HG03520 (cell line): Measurements from ENCODE around the gene LZTS3.
"Not testable (repeated sequence)": the region's sequence is repeated elsewhere in the genome, so short reads cannot be mapped to it uniquely, and the experiment has no call there.

Experiments used
- ATAC-seq: cut with Tn5 transposase; IDR thresholded peaks from one replicate; pipeline ENCODE4 v1.9.1; 2021; ENCODE audit warnings: mild to moderate bottlenecking, moderate library complexity; ENCODE audit not compliant: unreplicated experiment

Gene LZTS3

DNA sequence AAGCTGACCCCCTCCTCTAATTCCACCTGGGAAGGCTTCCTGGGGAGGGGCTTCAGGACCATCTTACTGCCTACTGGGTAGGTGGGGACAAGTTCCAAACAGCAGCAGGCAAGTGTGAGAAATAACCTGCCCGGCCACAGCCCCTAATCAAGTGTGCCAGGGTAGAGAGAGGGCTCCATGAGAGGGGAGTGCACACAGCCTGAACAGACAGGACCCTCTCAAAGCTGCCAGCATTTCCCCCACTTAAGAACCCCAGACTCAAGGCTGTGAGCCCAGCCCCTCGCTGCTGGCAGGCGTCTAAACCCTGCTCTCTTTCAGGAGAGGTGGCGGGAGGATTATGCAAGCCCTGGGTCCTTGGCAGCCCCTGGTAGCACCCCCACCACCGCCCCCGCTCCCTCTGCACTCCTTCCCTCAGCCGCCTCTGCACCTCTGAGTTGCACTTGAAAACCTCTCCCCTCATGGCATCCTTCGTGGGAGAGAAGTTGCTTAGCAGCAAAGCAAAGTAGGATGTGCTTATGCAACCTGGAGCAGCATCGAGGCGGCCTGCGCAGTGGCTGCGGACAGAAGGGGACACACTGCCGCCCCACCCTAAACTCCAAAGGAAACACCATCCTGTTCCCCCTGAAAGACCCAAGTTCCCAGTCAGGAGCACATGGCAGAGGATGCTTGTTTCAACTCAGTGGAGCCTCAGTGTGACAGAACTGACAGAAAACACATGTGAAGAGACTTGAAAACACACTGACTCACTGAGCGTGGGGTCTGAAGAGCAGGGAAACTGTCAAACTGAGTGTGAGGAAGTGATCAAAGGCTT lies 20.7 kb upstream of the LZTS3 start:
- ATAC-seq, result no peak

DNA sequence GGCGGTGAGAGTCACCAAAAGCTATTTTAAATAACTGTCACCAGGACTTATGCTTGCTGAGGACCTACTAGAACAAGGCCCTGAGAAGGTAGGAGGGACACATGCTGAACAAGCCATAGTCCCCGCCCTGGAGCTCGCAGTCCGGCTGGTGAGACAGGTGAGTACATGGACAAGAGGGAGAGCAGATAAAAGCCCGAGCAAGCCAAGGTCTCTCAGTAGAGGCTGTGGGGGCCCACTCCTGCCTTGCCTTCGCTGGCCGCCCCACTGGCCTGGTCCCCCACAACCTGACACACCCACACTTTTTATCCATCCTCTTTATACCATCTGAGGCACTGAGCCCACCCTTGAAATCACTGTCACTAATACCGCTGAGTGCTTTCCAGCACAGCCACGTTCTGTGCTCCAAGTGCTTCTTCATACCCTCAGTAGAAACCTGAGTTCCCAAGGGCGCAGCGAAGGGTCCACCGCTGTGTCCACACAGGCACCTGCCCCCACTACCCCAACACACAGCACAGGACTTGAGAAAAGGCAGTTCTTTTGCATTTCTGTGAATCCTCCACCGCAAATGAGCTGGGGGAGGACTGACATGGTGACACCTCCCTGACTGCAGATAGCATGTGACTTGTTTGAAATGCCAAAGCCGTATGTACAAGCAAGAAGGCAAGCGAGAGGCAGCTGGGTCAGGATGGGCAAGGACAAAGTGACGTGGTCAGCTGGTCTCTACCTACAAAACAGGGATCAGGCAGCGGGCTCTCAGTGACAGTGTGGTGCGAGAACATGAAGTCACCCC lies 19.1 kb upstream of the LZTS3 start:
- ATAC-seq, result no peak

DNA sequence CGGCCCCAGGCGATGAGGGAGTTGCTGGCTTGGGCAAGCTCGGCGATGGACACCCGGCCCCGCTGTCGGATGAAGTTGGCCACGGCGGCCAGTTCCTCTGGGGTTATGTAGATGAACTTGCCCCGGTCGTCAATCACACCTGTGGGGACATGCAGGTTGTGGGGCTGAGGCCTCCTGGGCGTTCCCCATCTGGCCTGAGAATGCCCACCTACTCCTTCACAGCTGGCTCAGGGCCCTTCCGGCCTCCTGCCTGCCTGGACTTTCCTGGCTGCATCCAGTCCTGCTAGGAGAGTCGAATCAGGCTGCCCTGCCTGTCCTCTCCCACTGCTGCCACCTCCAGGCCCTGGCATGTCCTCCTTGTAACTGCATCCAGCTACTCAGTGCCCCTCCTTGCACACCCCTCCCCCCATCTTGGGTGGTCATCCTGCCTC lies 17.3 kb upstream of the LZTS3 start:
- no peak for ATAC-seq

DNA sequence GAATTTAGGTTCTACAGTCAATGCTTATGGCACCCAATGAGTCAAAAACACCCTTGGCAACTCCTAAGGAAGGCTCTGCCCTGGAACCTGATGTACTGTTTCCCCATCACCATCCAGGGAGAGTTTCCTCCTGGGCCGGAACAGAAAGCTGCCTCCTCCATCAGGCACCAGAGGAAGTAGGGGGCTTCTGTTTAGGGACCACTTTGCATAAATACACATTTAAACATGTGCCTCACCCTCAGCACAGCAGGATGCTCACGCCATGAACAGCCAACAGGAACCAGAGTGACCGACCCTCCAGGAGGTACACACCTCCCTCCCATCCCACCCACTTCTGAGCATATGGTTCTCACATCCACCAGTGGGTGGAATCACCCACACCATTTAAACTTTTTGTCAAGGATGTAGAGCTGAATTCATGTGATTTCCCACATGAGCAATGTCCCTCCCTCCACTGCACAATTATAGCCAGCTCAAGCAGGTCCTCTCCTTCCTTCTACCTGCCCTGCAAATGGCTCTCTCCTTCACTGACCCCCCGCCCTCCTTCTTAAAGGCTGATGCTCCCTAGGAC lies 16.3 kb upstream of the LZTS3 start:
- ATAC-seq, result no peak

DNA sequence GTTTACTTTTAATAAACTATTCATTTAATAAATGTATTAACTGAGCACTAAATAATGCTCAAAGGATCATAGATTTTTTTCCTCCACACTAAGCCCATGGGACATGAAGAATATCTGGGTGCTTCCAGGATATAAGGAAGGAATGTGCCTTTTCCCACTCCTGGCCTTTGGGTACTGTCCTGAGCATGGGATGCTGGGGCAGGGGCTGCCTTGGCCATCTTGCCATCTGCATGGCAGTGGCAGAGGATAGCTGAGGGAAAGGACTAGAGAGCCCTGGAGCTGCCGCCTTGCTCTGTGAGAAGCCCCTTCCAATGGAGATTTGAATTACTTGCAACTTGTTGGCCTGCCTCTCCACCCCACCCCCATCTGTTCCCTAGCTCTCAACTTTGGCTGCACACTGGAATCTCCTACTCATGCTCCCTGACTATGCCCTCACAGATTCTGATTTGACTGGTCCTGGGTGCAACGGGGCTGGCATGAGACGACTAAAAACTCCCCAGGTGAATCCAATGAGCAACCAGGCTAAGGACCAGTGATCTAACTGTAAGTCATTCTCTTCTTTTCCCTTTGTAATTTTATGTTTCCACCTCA lies 15.6 kb upstream of the LZTS3 start:
- ATAC-seq, result no peak

DNA sequence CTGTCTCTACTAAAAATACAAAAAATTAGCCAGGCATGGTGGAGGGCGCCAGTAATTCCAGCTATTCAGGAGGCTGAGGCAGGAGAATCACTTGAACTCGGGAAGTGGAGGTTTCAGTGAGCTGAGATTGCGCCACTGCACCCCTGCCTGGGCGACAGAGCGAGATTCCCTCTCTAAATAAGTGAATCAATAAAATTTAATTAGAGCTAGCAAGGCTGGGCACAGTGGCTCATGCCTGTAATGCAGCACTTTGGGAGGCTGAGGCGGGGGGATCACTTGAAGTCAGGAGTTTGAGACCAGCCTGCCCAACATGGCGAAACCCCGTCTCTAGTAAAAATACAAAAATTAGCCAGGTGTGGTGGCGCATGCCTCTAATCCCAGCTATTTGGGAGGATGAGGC lies 14.5 kb upstream of the LZTS3 start:
- not testable (repeated sequence) for ATAC-seq

DNA sequence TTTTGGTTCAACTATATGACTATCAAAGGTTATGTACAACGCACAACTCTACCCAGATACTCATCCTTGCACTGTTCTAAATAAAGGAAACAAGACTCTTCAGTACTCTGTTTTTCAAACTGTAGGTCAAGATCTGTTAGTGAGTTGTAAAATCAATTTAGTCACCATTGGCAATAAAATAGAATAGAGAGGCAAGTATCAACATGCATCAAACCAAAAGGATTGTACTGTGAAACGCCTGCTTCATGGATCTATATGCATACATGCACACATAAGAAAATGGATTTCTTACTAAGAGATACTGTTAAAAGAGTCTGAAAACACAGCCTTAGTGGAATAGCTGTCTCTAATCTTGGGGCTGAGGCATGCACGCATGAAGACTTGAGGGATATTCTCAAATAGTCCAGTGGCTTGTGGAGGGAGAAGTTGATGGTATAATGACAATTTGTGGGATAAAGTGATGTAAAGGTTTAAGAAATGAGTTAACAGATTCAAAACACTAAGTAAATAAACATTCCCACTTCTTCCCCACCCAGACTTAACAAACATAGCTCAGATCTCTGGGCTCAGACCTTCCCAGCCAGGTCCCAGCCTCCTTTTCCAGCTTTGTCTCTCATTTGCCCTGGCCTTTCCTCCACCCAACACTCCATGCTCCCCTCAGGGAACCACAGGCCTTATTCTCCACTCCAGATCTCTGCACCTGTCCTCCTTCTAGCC lies 10.7 kb upstream of the LZTS3 start:
- no peak for ATAC-seq

DNA sequence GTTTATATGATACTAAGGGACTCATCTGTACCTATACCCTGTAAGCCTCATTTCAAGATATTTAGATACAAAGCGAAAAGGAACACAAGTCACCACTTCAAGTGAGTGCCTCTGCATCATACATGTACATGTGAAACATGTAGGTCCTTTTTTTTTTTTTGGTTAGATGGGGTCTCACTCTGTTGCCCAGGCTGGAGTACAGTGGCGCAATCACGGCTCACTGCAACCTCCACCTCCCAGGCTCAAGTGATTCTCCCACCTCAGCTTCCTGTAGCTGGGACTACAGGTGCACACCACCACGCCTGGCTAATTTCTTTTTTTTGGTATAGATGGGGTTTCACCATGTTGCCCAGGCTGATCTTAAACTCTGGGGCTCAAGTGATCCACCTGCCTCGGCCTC lies 9.1 kb upstream of the LZTS3 start:
- not testable (repeated sequence) for ATAC-seq

DNA sequence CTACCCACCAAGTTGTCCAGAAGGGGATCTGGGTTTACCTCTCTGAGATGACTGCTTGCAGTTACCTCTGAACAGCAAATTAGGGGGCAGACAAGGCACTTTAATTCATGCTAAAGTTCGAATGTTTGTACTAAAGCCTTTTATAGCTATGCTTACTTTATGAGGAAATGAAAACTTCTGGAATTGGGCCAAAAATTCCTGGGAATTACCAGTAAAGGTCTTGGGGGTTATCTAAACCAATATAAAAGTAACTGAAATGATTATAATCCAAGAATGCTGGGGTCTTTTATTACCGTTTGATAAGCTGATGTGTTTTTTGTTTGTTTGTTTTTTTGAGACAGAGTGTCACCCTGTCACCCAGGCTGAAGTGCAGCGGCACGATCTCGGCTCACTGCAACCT lies 7.9 kb upstream of the LZTS3 start:
- no peak for ATAC-seq

DNA sequence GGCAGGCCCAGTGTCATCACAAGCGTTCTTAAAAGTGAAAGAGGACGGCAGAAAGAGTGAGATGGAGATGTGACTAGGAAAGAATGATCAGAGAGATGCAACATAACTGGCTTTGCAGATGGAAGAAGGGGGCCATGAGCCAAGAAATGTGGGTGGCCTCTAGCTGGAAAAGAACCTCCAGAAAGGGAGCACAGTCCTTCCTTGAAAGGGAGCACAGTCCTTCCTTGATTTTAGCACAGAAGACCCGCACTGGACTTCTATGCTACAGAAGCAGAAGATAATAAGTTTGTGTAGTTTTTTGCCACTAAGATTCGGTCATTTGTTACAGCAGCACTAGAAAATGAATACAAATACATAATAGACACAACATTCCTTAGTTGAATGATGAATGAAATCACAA lies 7.0 kb upstream of the LZTS3 start:
- no peak for ATAC-seq

DNA sequence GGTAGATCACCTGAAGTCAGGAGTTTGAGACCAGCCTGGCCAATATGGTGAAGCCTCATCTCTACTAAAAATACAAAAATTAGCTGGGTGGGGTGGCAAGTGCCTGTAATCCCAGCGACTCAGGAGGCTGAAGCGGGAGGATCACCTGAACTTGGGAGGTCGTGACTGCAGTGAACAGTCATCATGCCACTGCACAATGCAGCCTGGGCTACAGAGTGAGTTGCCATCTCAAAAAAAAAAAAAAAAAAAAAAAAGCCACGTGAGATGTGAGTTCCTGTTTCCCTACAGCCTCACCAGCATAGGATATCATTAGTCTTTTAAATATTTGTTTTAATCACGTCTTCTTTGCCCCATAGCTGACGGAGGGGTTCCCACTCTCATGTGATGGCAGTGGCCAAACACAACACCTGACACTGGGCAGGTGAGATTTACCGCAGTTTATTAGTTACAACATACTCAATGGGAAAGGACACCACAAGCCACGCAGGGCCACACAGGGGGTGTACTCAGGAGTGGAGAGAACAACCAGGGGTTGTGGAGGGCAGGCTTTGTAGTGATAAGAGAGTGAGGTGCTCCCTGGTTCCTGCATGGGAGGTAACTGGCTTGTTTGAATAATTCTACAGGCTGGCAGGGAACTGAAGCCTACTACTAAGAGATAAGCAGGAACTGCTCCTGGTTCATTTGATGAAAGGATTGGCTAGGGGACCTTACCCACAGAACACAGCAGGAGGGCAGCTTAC lies 4.6 kb upstream of the LZTS3 start:
- no peak for ATAC-seq

DNA sequence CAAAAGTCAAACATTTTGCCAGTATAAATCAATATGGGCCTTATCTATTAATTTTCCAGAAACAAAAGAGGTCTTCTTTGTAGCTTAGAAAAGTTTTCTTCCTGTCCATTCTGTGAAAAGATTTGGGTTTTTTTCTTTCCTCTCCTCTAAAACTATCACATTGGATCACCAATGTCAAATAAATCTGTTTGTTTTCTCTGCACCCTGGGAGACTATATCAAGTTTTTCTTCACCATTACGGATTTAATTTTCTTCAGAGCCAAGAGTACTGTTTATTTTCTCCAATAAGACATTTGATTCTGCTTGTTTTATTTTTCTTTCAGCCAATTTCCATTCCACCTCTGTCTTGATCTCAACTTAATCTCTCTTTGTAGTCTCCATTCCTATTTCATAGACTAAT lies 1.9 kb upstream of the LZTS3 start:
- ATAC-seq, result no peak

DNA sequence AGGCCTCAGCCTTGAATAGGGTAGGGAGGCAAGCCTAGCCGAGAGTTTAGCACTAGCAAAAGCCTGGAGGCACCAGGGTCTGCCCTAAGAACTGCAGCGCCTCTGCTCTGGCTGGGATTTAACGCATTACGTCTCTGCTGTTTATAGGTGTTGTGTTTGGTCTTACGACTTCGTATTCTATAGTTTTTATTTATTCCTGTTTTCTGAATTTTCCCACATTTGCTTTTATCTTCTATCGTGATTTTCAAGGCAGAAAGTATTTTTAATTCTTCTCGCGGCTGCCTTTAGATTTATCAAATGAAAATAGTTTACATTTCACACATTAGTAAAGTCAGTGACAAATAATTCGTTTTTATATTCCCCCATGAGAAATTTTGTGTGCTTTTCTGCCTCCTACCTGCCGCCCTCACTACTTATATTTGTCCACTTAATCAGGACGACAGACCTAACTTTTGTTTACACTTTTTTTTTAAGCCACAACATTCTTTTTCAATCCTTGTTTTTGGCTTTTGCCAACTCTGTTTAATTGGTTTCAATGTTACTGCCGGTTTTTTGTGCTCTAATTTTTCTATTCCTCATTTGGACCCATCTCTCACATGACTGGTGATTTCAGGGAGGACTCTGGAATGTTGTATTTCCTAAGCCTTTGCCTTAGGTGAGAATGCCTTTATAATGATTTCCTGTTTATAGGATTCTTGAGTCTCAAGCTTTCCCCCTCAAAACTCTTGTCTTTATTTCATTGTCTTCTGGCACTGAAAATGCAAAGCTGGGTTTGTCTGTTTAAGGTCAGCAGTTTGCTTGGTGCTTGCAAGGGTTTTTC lies 1.3 kb upstream of the LZTS3 start:
- no peak for ATAC-seq

DNA sequence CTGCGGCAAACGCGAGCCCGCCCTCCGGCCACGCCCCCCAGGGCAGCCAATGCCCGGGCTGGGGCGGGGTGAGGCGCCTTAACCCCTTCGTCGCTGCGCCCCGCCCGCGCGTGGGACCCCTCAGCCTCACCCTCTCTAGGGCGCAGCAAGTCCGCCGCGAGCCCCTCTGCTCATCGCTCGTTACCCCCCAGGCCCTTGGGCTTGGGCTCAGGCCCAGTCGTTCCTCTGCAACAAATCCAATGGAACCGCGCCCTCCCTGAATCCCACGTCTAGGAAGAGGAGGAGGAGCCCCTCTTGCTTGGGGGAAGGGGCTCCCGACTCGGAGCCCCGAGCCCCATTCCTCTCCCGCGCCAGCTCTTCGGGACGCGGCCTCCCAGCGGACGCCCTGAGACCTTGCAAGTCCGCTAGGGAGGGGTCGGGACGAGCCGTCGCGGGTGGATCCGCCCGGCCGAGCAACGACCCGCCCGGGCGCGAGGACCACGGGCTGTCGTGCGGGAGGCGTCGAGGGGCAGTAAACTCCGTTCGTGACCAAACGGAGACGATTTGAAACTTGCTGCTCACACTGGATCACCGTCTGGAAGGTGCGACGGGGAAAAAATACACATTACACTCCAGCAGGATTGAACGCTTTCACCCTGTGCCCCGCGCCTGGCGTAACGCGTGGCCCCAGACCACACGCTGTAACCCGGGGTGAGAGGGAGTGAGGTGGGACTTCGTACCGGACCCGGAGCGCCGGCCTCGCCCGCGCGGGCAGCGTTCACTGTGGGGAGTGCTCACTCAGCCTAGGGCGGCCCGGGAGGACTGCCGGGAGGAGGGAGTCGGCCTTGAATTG lies 477 bp upstream of the LZTS3 start:
- peak; percentile 77 for ATAC-seq

DNA sequence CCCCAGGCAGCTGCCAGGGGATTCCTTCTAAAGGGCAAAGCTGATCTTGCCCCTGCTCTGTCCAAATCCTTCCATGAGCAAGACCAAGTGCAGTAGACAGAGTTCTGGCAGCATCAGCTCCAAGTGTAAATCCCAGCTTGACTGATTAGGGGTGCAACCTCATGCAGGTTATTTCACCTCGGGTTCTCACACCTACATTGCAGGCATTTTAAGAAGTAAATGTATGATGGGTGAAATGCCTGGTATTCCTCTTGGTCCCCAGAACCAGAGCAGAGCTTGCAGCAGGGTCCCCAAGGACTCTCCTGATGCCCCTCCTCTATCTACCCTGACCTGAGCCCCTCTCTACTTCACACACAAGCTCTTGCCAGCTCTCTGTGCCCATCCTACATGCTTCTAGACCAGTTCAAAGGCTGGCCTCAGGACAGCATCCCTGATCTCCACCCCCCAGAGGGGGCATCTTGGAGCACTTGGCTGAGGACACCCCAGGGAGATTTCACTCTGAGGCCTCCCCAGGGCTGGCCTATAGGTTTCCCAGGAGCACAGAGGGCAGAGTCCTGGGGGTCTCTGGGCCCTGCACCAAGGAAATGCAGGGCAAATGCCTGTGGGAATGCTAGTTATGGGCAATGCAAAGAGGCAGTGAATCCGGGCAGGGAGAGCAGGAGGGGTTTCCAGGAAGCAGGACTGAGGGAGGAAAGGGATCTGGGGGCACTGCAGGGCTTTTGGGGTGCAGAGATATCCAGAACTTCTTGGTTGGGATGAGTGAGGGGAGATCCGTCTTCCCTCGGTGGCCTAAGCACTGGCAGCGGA lies 1.0 kb downstream of the LZTS3 start:
- ATAC-seq, result no peak

DNA sequence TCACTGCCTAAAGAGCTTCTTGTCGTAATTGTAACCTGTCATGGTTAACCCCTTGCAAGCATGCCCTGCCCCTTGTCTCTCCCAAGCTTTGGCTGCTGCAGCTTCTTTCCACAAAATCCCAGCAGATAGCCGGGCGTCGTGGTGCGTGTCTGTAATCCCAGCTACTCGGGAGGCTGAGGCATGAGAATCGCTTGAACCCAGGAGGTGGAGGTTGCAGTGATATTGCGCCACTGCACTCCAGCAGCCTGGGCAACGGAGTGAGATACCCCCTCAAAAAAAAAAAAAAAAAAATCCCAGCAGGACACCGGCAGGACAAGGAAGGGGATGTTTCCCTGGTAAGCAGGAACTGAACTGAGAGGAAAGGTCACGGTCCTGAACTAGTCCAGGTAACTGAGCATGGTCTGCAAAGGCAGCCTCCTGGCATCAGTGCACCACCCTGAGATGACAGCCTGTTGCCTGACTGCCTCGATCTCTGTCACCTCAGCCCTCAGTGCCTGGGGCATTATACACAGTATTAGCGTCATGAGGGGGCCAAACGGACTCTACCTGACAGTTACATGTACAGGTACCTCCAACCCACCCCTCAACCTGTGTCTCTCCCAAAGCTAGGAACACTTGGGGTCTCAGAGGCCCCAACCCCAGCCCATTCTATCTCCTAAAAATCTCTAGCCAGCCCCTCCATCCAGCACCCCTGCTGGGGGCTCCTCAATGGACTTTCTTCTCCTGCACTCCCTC lies 1.8 kb downstream of the LZTS3 start:
- no peak for ATAC-seq
